ENCODE measurements around the gene ZNF436. TPM values are rescaled to one million over a fixed set of nuclear protein-coding genes. Genes with fewer than 3 reads are reported as not detected.
"Not testable (repeated sequence)": the region's sequence is repeated elsewhere in the genome, so short reads cannot be mapped to it uniquely, and the experiment has no call there.

Gene ZNF436
- total RNA-seq, 2 experiments from 2014 or later = 4.0 to 4.6 TPM

GRCh38 chr1:23394684-23395083, 25.0 kb upstream of the ZNF436 start:
- POLR2A ChIA-PET = no interaction called here
- CTCF ChIA-PET = interaction anchor here (0.6 to 2.3 kb wide), 2 partner anchors 9 to 19 kb away, joined by 3 to 9 read pairs; no protein-coding TSS in a partner anchor

GRCh38 chr1:23394181-23394580, 24.5 kb upstream of the ZNF436 start:
- POLR2A ChIA-PET = no interaction called here

GRCh38 chr1:23393706-23394105, 24.1 kb upstream of the ZNF436 start:
- CTCF ChIA-PET = interaction anchor here (2.3 kb wide), 1 partner anchor 10 kb away, joined by 9 read pairs; no protein-coding TSS in a partner anchor
- POLR2A ChIA-PET = no interaction called here

More at GRCh38 chr1:23394181-23394580, 24.5 kb upstream of the ZNF436 start:
- CTCF ChIA-PET = interaction anchor here (2.3 kb wide), 1 partner anchor 10 kb away, joined by 9 read pairs; no protein-coding TSS in a partner anchor

GRCh38 chr1:23392125-23392855, 22.7 kb upstream of the ZNF436 start:
- ChIA-PET POLR2A (no interaction called here), CTCF (interaction anchor here (2.3 kb wide), 1 partner anchor 12 kb away, joined by 9 read pairs; no protein-coding TSS in a partner anchor)

GRCh38 chr1:23389837-23390321, 20.2 kb upstream of the ZNF436 start:
- POLR2A ChIA-PET = no interaction called here
- CTCF ChIA-PET = no interaction called here

GRCh38 chr1:23387494-23387893, 17.9 kb upstream of the ZNF436 start:
- CTCF ChIA-PET = no interaction called here

GRCh38 chr1:23385119-23385621, 15.5 kb upstream of the ZNF436 start:
- ChIA-PET CTCF (interaction anchor here (1.4 kb wide), 1 partner anchor 20 kb away, joined by 3 read pairs; no protein-coding TSS in a partner anchor), POLR2A (no interaction called here)

More at GRCh38 chr1:23387494-23387893, 17.9 kb upstream of the ZNF436 start:
- POLR2A ChIA-PET = no interaction called here

GRCh38 chr1:23384312-23385058, 14.8 kb upstream of the ZNF436 start:
- ChIA-PET POLR2A (no interaction called here), CTCF (no interaction called here)

- POLR2A ChIA-PET = no interaction called here
- CTCF ChIA-PET = no interaction called here
Measured at GRCh38 chr1:23383577-23384311, 14.1 kb upstream of the ZNF436 start.

- POLR2A ChIA-PET = no interaction called here
- CTCF ChIA-PET = interaction anchor here (0.6 kb wide), 1 partner anchor 16 kb away, joined by 4 read pairs; no protein-coding TSS in a partner anchor
Measured at GRCh38 chr1:23381233-23381885, 11.7 kb upstream of the ZNF436 start.

- ChIA-PET CTCF (no interaction called here), POLR2A (no interaction called here)
Measured at GRCh38 chr1:23380719-23381118, 11.1 kb upstream of the ZNF436 start.

GRCh38 chr1:23380236-23380635, 10.6 kb upstream of the ZNF436 start:
- POLR2A ChIA-PET, CTCF ChIA-PET: not testable (repeated sequence)

- ChIA-PET CTCF (no interaction called here), POLR2A (no interaction called here)
Measured at GRCh38 chr1:23376890-23377811, 7.5 kb upstream of the ZNF436 start.

- POLR2A ChIA-PET = not testable (repeated sequence)
- CTCF ChIA-PET = interaction anchor here (0.5 kb wide), 1 partner anchor 504 kb away, joined by 4 read pairs; no protein-coding TSS in a partner anchor
Measured at GRCh38 chr1:23374079-23374735, 4.6 kb upstream of the ZNF436 start.

- CTCF ChIA-PET = interaction anchor here (0.6 kb wide), 1 partner anchor 372 kb away, joined by 3 read pairs; no protein-coding TSS in a partner anchor
- POLR2A ChIA-PET = no interaction called here
Measured at GRCh38 chr1:23371987-23372880, 2.6 kb upstream of the ZNF436 start.

- CTCF ChIA-PET = no interaction called here
- POLR2A ChIA-PET = interaction anchor here (0.6 kb wide), 1 partner anchor 27 kb away, joined by 3 read pairs; the partner anchor contains the start of gene HNRNPR
Measured at GRCh38 chr1:23370709-23371584, 1.3 kb upstream of the ZNF436 start.

All from activated CD8-positive, alpha-beta memory T cell treated with anti-CD3 and anti-CD28 coated beads for 36 hours (primary cell).